Measurements from ENCODE around the gene FGF12. TPM values are rescaled to one million over a fixed set of nuclear protein-coding genes. Genes with fewer than 3 reads are reported as not detected.

Gene FGF12
- total and polyA plus RNA-seq, 2 donors (not counting 1 experiment from before 2014, with no cell fraction given): 0.17 TPM; not detected in 1

- no peak overlapping the region for H3K9ac ChIP-seq (ENCODE audit: insufficient read depth, low read length)
- no peak overlapping the region for H2AFZ ChIP-seq (ENCODE audit: low read length)
- no peaks in the 10 kb centered on the region for H3K4me1 ChIP-seq (ENCODE audit: control insufficient read depth, extremely low read depth, insufficient read depth, low read length)
Measured at GRCh38 chr3:192219926-192220325, 507.4 kb downstream of the FGF12 start.

GRCh38 chr3:192216067-192216466 is 511.3 kb downstream of the FGF12 start:
- Histone ChIP-seq H3K4me1 (ENCODE audit: control insufficient read depth, extremely low read depth, insufficient read depth, low read length) (no peaks in the 10 kb centered on the region), H3K9me3 (ENCODE audit: control insufficient read depth, insufficient read depth, low read depth, low read length) (no peaks in the 10 kb centered on the region), H3K27me3 (ENCODE audit: control insufficient read depth, insufficient read depth, low read length) (no peaks in the 10 kb centered on the region), H2AFZ (ENCODE audit: low read length) (no peak overlapping the region), H3K27ac (ENCODE audit: insufficient read depth, low read length) (no peak overlapping the region), H3K4me2 (ENCODE audit: extremely low read depth, insufficient read depth, low read length) (no peak overlapping the region), H3K36me3 (ENCODE audit: control insufficient read depth, insufficient read depth, low read length) (no peaks in the 10 kb centered on the region), H4K20me1 (ENCODE audit: control insufficient read depth, extremely low read depth, insufficient read depth, low read length) (no peaks in the 10 kb centered on the region), H3K79me2 (ENCODE audit: control insufficient read depth, insufficient read depth, low read length) (no peaks in the 10 kb centered on the region), H3K4me3 (replicated peaks in 1 of 4; ENCODE audit: control extremely low read depth in 1 of 4, insufficient read depth in 1 of 4, low read depth in 3 of 4, low read length in 4 of 4) (no peak overlapping the region), H3K9ac (ENCODE audit: insufficient read depth, low read length) (no peak overlapping the region)
- no peak for TF ChIP-seq EZH2 (IDR thresholded peaks at IDR 0.05; ENCODE audit: low read length, missing control alignments)
- no peak for TF ChIP-seq CTCF (conservative IDR thresholded peaks at IDR 0.05 in 1 of 2, IDR thresholded peaks at IDR 0.05 in 1 of 2; ENCODE audit: low read depth in 1 of 2, low read length in 2 of 2)
- DNase-seq (ENCODE audit: low read depth in 2 of 2): no peak

More at GRCh38 chr3:192219926-192220325, 507.4 kb downstream of the FGF12 start:
- no peak for DNase-seq (ENCODE audit: low read depth in 2 of 2)
- H4K20me1 ChIP-seq (ENCODE audit: control insufficient read depth, extremely low read depth, insufficient read depth, low read length): no peaks in the 10 kb centered on the region
- H3K79me2 ChIP-seq (ENCODE audit: control insufficient read depth, insufficient read depth, low read length): no peaks in the 10 kb centered on the region
- no peak overlapping the region for H3K4me3 ChIP-seq (replicated peaks in 1 of 4; ENCODE audit: control extremely low read depth in 1 of 4, insufficient read depth in 1 of 4, low read depth in 3 of 4, low read length in 4 of 4)
- no peak overlapping the region for H3K4me2 ChIP-seq (ENCODE audit: extremely low read depth, insufficient read depth, low read length)
- no peak overlapping the region for H3K27ac ChIP-seq (ENCODE audit: insufficient read depth, low read length)
- no peaks in the 10 kb centered on the region for H3K27me3 ChIP-seq (ENCODE audit: control insufficient read depth, insufficient read depth, low read length)
- H3K9me3 ChIP-seq (ENCODE audit: control insufficient read depth, insufficient read depth, low read depth, low read length): no peaks in the 10 kb centered on the region
- TF ChIP-seq EZH2 (IDR thresholded peaks at IDR 0.05; ENCODE audit: low read length, missing control alignments): no peak
- no peak for TF ChIP-seq CTCF (conservative IDR thresholded peaks at IDR 0.05 in 1 of 2, IDR thresholded peaks at IDR 0.05 in 1 of 2; ENCODE audit: low read depth in 1 of 2, low read length in 2 of 2)
- no peaks in the 10 kb centered on the region for H3K36me3 ChIP-seq (ENCODE audit: control insufficient read depth, insufficient read depth, low read length)

GRCh38 chr3:192212979-192213378 is 514.4 kb downstream of the FGF12 start:
- Histone ChIP-seq H3K9ac (ENCODE audit: insufficient read depth, low read length) (no peak overlapping the region), H3K79me2 (ENCODE audit: control insufficient read depth, insufficient read depth, low read length) (no peaks in the 10 kb centered on the region), H2AFZ (ENCODE audit: low read length) (no peak overlapping the region), H3K9me3 (ENCODE audit: control insufficient read depth, insufficient read depth, low read depth, low read length) (no peaks in the 10 kb centered on the region), H3K27ac (ENCODE audit: insufficient read depth, low read length) (no peak overlapping the region), H3K27me3 (ENCODE audit: control insufficient read depth, insufficient read depth, low read length) (no peaks in the 10 kb centered on the region), H4K20me1 (ENCODE audit: control insufficient read depth, extremely low read depth, insufficient read depth, low read length) (no peaks in the 10 kb centered on the region), H3K4me3 (replicated peaks in 1 of 4; ENCODE audit: control extremely low read depth in 1 of 4, insufficient read depth in 1 of 4, low read depth in 3 of 4, low read length in 4 of 4) (no peak overlapping the region), H3K36me3 (ENCODE audit: control insufficient read depth, insufficient read depth, low read length) (no peaks in the 10 kb centered on the region), H3K4me2 (ENCODE audit: extremely low read depth, insufficient read depth, low read length) (no peak overlapping the region), H3K4me1 (ENCODE audit: control insufficient read depth, extremely low read depth, insufficient read depth, low read length) (no peaks in the 10 kb centered on the region)
- TF ChIP-seq EZH2 (IDR thresholded peaks at IDR 0.05; ENCODE audit: low read length, missing control alignments): no peak
- DNase-seq (ENCODE audit: low read depth in 2 of 2): no peak
